Stimulated activated CD4-positive, alpha-beta T cell treated with anti-CD3 and anti-CD28 coated beads, Interleukin-2, amount 100 ng/mL, for 24 hours (primary cell): ENCODE data around the gene UBE2D2.

Experiments used
- DNase-seq, 2 donors: peaks; one replicate each; pipeline ENCODE4 v3.0.0-alpha.2; 2020

The UBE2D2 gene

GRCh38 chr5:139663207-139664085, 102.3 kb downstream of the UBE2D2 start:
- no peak for DNase-seq

GRCh38 chr5:139664086-139664693, 103.1 kb downstream of the UBE2D2 start:
- no peak for DNase-seq

- no peak for DNase-seq
Observed at GRCh38 chr5:139664727-139665351, 103.7 kb downstream of the UBE2D2 start.

- no peak for DNase-seq
Observed at GRCh38 chr5:139665626-139666025, 104.5 kb downstream of the UBE2D2 start.

- no peak for DNase-seq
Observed at GRCh38 chr5:139666551-139666950, 105.4 kb downstream of the UBE2D2 start.

- no peak for DNase-seq
Observed at GRCh38 chr5:139667001-139667729, 106.0 kb downstream of the UBE2D2 start.

GRCh38 chr5:139667730-139668063, 106.6 kb downstream of the UBE2D2 start:
- no peak for DNase-seq

GRCh38 chr5:139668064-139668880, 107.1 kb downstream of the UBE2D2 start:
- peak; percentile 37 to 45 for DNase-seq

GRCh38 chr5:139668924-139669661, 108.0 kb downstream of the UBE2D2 start:
- DNase-seq = no peak

GRCh38 chr5:139669662-139670368, 108.7 kb downstream of the UBE2D2 start:
- DNase-seq = peak in 1 of 2 donors; percentile 21

GRCh38 chr5:139670369-139671095, 109.4 kb downstream of the UBE2D2 start:
- peak in 1 of 2 donors; percentile 19 for DNase-seq

- no peak for DNase-seq
Observed at GRCh38 chr5:139671096-139671841, 110.1 kb downstream of the UBE2D2 start.

GRCh38 chr5:139675213-139675612, 114.1 kb downstream of the UBE2D2 start:
- no peak for DNase-seq

- no peak for DNase-seq
Observed at GRCh38 chr5:139675825-139676224, 114.7 kb downstream of the UBE2D2 start.

GRCh38 chr5:139676406-139676805, 115.3 kb downstream of the UBE2D2 start:
- no peak for DNase-seq

GRCh38 chr5:139676951-139677735, 116.0 kb downstream of the UBE2D2 start:
- DNase-seq = no peak
